Testis (tissue), 3 donors: Measurements from ENCODE around the gene MAP7. TPM values are rescaled to one million over a fixed set of nuclear protein-coding genes. Genes with fewer than 3 reads are reported as not detected.

Source experiments
- DNase-seq: peaks from one replicate; pipeline ENCODE4 v3.0.0-alpha.2; 2019
- H3K27ac ChIP-seq, 2 donors: fragments of 200-600 bp; sonication (generic); one replicate each; pipeline ENCODE4 v1.5.1; 2019
- H3K27me3 ChIP-seq: fragments of 200-600 bp; sonication (generic); one replicate; pipeline ENCODE4 v1.5.1; 2019
- H3K36me3 ChIP-seq: fragments of 200-600 bp; sonication (generic); one replicate; pipeline ENCODE4 v1.5.1; 2017; ENCODE audit warnings: low read depth; ENCODE audit errors: missing control alignments
- H3K4me1 ChIP-seq: fragments of 200-600 bp; sonication (generic); one replicate; pipeline ENCODE4 v1.5.1; 2019
- H3K4me3 ChIP-seq, 2 donors: fragments of 200-600 bp; sonication (generic); one replicate each; pipeline ENCODE4 v1.5.1; 2017 to 2019
- H3K9me3 ChIP-seq: fragments of 200-600 bp; sonication (generic); one replicate; pipeline ENCODE4 v1.5.1; 2017
- CTCF ChIP-seq, 3 experiments: fragments of 450-650 bp in 2 of 3; fragments of 200-600 bp in 1 of 3; sonication (generic) in 1 of 3; IDR thresholded peaks; one replicate each; pipeline ENCODE4 v1.5.1; 2016 to 2019; ENCODE audit warnings: antibody characterized with exemption in 3 of 3, mild to moderate bottlenecking in 2 of 3, moderate library complexity in 1 of 3
- POLR2A ChIP-seq: fragments of 450-650 bp; IDR thresholded peaks from one replicate; pipeline ENCODE4 v1.6.1; 2017; ENCODE audit warnings: antibody characterized with exemption, mild to moderate bottlenecking, moderate library complexity
- WGBS, 2 donors: methylation state at CpG; one replicate each; pipeline ENCODE4 v1.1.5; 2018; 5-methylcytosine and 5-hydroxymethylcytosine counted together
- intact Hi-C: fragments of 100-400 bp; cut with DNase I; formaldehyde crosslinking; loops from one replicate; pipeline ENCODE4 v1.15.1; 2023; ENCODE audit warnings: low total_unique reads
- polyA plus RNA-seq: library from polyadenylated mRNA; stranded (reverse); fragments of 350-450 nt; fragmentation: Illumina TruSeq; extraction: RNeasy Lipid Tissue Mini Kit (QIAGEN cat#74804); gene quantifications from one replicate; pipeline ENCODE4 v1.2.3, GENCODE V29; 2014; ENCODE audit warnings: low read depth, low replicate concordance; ENCODE audit not compliant: insufficient read depth
- total RNA-seq, 2 donors: library from RNA; depleted of rRNA; stranded (reverse); fragments of >200 nt; gene quantifications; one replicate each; pipeline ENCODE4 v1.2.3, GENCODE V29; 2016

Gene MAP7
- total and polyA plus RNA-seq, 3 donors from 2014 or later = 38.5 to 61.4 (median 48.7) TPM

- no peaks in the 10 kb centered on the region for H3K9me3 ChIP-seq
- TF ChIP-seq POLR2A (no peak), CTCF (IDR thresholded peaks at IDR 0.05) (no peak)
- WGBS, 2 donors = 81 to 86% methylated on average over 1 of the region's 1 CpG
- H3K36me3 ChIP-seq = no peaks in the 10 kb centered on the region
- no peaks in the 10 kb centered on the region for H3K27me3 ChIP-seq
- DNase-seq = no peak
- H3K4me1 ChIP-seq = peaks cover 6% of the 10 kb centered on the region
- H3K27ac ChIP-seq = no peak overlapping the region
- intact Hi-C loops = no loop called here
- no peak overlapping the region for H3K4me3 ChIP-seq
Measured at GRCh38 chr6:136508725-136509392, 41.4 kb downstream of the MAP7 start.

- 88% methylated on average over 5 of the region's 5 CpGs for WGBS, 2 donors
- intact Hi-C loops = no loop called here
- Histone ChIP-seq H3K27ac (no peak overlapping the region), H3K4me1 (no peaks in the 10 kb centered on the region), H3K27me3 (no peaks in the 10 kb centered on the region), H3K4me3 (no peak overlapping the region), H3K9me3 (no peaks in the 10 kb centered on the region), H3K36me3 (no peaks in the 10 kb centered on the region)
- no peak for TF ChIP-seq POLR2A
- no peak for TF ChIP-seq CTCF (IDR thresholded peaks at IDR 0.05)
- no peak for DNase-seq
Measured at GRCh38 chr6:136506124-136506799, 44.0 kb downstream of the MAP7 start.

GRCh38 chr6:136503303-136504029 lies 46.8 kb downstream of the MAP7 start:
- intact Hi-C loops = no loop called here
- whole genome bisulfite sequencing, 2 donors = 70 to 83% methylated on average over 6 of the region's 6 CpGs

GRCh38 chr6:136502786-136503185 lies 47.4 kb downstream of the MAP7 start:
- intact Hi-C loops = no loop called here
- H3K27me3 ChIP-seq = no peaks in the 10 kb centered on the region
- no peak for DNase-seq
- H3K4me1 ChIP-seq = no peaks in the 10 kb centered on the region
- no peaks in the 10 kb centered on the region for H3K9me3 ChIP-seq
- no peaks in the 10 kb centered on the region for H3K36me3 ChIP-seq
- no peak overlapping the region for H3K4me3 ChIP-seq
- H3K27ac ChIP-seq = no peak overlapping the region
- no peak for TF ChIP-seq CTCF (IDR thresholded peaks at IDR 0.05)
- TF ChIP-seq POLR2A = no peak

More at GRCh38 chr6:136503303-136504029, 46.8 kb downstream of the MAP7 start:
- Histone ChIP-seq H3K27me3 (no peaks in the 10 kb centered on the region), H3K9me3 (no peaks in the 10 kb centered on the region), H3K4me3 (no peak overlapping the region), H3K36me3 (no peaks in the 10 kb centered on the region), H3K27ac (no peak overlapping the region), H3K4me1 (no peaks in the 10 kb centered on the region)
- TF ChIP-seq CTCF (IDR thresholded peaks at IDR 0.05) = no peak
- no peak for DNase-seq
